ENCODE measurements around the gene UNC5C. TPM values are rescaled to one million over a fixed set of nuclear protein-coding genes. Genes with fewer than 3 reads are reported as not detected.

Gene UNC5C
- total and polyA plus RNA-seq, 10 of the 15 experiments (the other 5 are each of a cell fraction or from before 2014, with no cell fraction given), result 0.02 to 2.0 (median 0.15) TPM; not detected in 1

GRCh38 chr4:95360906-95361695, 187.7 kb downstream of the UNC5C start:
- intact Hi-C loops (cut with micrococcal nuclease; ENCODE audit: unreplicated experiment) (loop anchor here (5.0 kb wide), 2 partner anchors 181 to 194 kb away; no protein-coding TSS in a partner anchor), in situ Hi-C loops (cut with MboI) (no loop called here)
- no peak overlapping the region for H2AFZ ChIP-seq (ENCODE audit: control insufficient read depth, low read depth, low read length)
- H4K20me1 ChIP-seq (ENCODE audit: control insufficient read depth, insufficient read depth), result no peaks in the 10 kb centered on the region
- DNase-seq (ENCODE audit: low read depth, low spot score) (no peak), FAIRE-seq (no peak), ATAC-seq (no peak)
- no peak overlapping the region for H3K9ac ChIP-seq (ENCODE audit: control insufficient read depth, insufficient read depth, low read length)
- BruUV-seq (replicated peaks), result no TSS peak
- H3K27me3 ChIP-seq (replicated peaks in 1 of 2; ENCODE audit: control insufficient read depth in 2 of 2, insufficient read depth in 2 of 2, low read length in 1 of 2), result no peaks in the 10 kb centered on the region
- SMC1A ChIA-PET (ENCODE audit: uncharacterized antibody, unreplicated experiment), result interaction anchor here (0.6 kb wide), 1 partner anchor 730 kb away, joined by 3 read pairs; no protein-coding TSS in a partner anchor
- H3K79me2 ChIP-seq (ENCODE audit: control insufficient read depth, insufficient read depth, low read length), result no peaks in the 10 kb centered on the region
- no peak overlapping the region for H3K27ac ChIP-seq (ENCODE audit: control insufficient read depth, insufficient read depth)
- CTCF ChIA-PET, result interaction anchor here (0.6 kb wide), 1 partner anchor 77 kb away, joined by 3 read pairs; no protein-coding TSS in a partner anchor
- H3K4me3 ChIP-seq, result no peak overlapping the region
- RAD21 ChIA-PET (ENCODE audit: unreplicated experiment), result no interaction called here
- H3K36me3 ChIP-seq (ENCODE audit: control insufficient read depth in 2 of 2, insufficient read depth in 2 of 2, low read length in 1 of 2), result no peaks in the 10 kb centered on the region
- WGBS (ENCODE audit: insufficient coverage, insufficient replicate concordance, low lambda C conversion rate, missing lambda C conversion rate), result 42% methylated on average over 7 of the region's 7 CpGs
- H3K4me2 ChIP-seq (ENCODE audit: control insufficient read depth, insufficient read depth), result no peak overlapping the region
- no peaks in the 10 kb centered on the region for H3K4me1 ChIP-seq (ENCODE audit: control insufficient read depth, insufficient read depth, low read length)
- POLR2A ChIA-PET, result no interaction called here
- H3K9me3 ChIP-seq (replicated peaks; ENCODE audit: control insufficient read depth, insufficient read depth, low read length), result no peaks in the 10 kb centered on the region
- TF ChIP-seq RAD21 (IDR thresholded peaks at IDR 0.05; ENCODE audit: insufficient read depth, low read depth, low read length) (no peak), IRF4 (IDR thresholded peaks at IDR 0.05; ENCODE audit: low read depth, low read length) (no peak), CBX3 (IDR thresholded peaks at IDR 0.05; ENCODE audit: borderline replicate concordance, low read depth) (no peak), PRDM15 (CRISPR knock-in tag; IDR thresholded peaks at IDR 0.05) (no peak), ZNF207 (IDR thresholded peaks at IDR 0.05; ENCODE audit: borderline replicate concordance) (no peak), HCFC1 (IDR thresholded peaks at IDR 0.05; ENCODE audit: low read length) (no peak), RCOR1 (conservative IDR thresholded peaks at IDR 0.05; ENCODE audit: low read depth, low read length) (no peak), BMI1 (IDR thresholded peaks at IDR 0.05; ENCODE audit: borderline replicate concordance) (no peak), ZSCAN29 (IDR thresholded peaks at IDR 0.05) (no peak), ATF2 (IDR thresholded peaks at IDR 0.05; ENCODE audit: low read length) (no peak), SUZ12 (IDR thresholded peaks at IDR 0.05; ENCODE audit: unreplicated experiment) (no peak), POU2F2 (IDR thresholded peaks at IDR 0.05; ENCODE audit: borderline replicate concordance, low read depth, low read length) (no peak), ZNF274 (IDR thresholded peaks at IDR 0.05; ENCODE audit: insufficient read depth, insufficient read length) (no peak), MLLT1 (IDR thresholded peaks at IDR 0.05) (no peak), CHD4 (IDR thresholded peaks at IDR 0.05) (no peak), RBBP5 (conservative IDR thresholded peaks at IDR 0.05) (no peak), BRCA1 (IDR thresholded peaks at IDR 0.05; ENCODE audit: low read depth, low read length) (no peak), SMARCA5 (IDR thresholded peaks at IDR 0.05) (no peak)

Data from GM12878 (cell line).